GM23338 (cell line): ENCODE data around the gene IGF2BP2. TPM values are rescaled to one million over a fixed set of nuclear protein-coding genes. Genes with fewer than 3 reads are reported as not detected.
A peak's percentile ranks its signal among the peaks of the same experiment; 100 is the strongest.

Experiments
- ATAC-seq: fragments of 200-7000 bp; cut with Tn5 transposase; 3 replicates; pipeline ENCODE4 v1.9.1; 2020
- DNase-seq: peaks from one replicate; pipeline ENCODE4 v3.0.0-alpha.2; 2015; ENCODE audit warnings: low spot score
- H2AFZ ChIP-seq: fragments of 200-600 bp; sonication (generic); 2 replicates; pipeline ENCODE4 v1.8.0; 2016; ENCODE audit warnings: antibody characterized with exemption, mild to moderate bottlenecking, moderate library complexity
- H3F3A ChIP-seq: fragments of 200-600 bp; sonication (generic); replicated peaks from 2 replicates; pipeline ENCODE4 v1.8.0; 2017; ENCODE audit warnings: antibody characterized with exemption, mixed run types, low read depth
- H3K27ac ChIP-seq: fragments of 200-600 bp; sonication (generic); 2 replicates; pipeline ENCODE4 v1.6.1; 2016; ENCODE audit warnings: low read depth
- H3K27me3 ChIP-seq: fragments of 200-600 bp; sonication (generic); 2 replicates; pipeline ENCODE4 v1.8.0; 2016; ENCODE audit warnings: mild to moderate bottlenecking, mixed run types, moderate library complexity; ENCODE audit not compliant: insufficient read depth
- H3K36me3 ChIP-seq: fragments of 200-600 bp; sonication (generic); 2 replicates; pipeline ENCODE4 v1.8.0; 2016; ENCODE audit warnings: mild to moderate bottlenecking; ENCODE audit not compliant: insufficient read depth
- H3K4me1 ChIP-seq: fragments of 200-600 bp; sonication (generic); 2 replicates; pipeline ENCODE4 v1.8.0; 2016; ENCODE audit warnings: mild to moderate bottlenecking, moderate library complexity; ENCODE audit not compliant: insufficient read depth
- H3K4me2 ChIP-seq: fragments of 200-600 bp; sonication (generic); 2 replicates; pipeline ENCODE4 v1.7.1; 2017; ENCODE audit warnings: mixed run types
- H3K4me3 ChIP-seq: fragments of 200-600 bp; sonication (generic); 2 replicates; pipeline ENCODE4 v1.6.1; 2016; ENCODE audit warnings: mixed run types
- H3K79me2 ChIP-seq: fragments of 200-600 bp; sonication (generic); replicated peaks from 2 replicates; pipeline ENCODE4 v1.8.0; 2017; ENCODE audit warnings: mild to moderate bottlenecking; ENCODE audit not compliant: insufficient read depth
- H3K9me2 ChIP-seq: fragments of 200-600 bp; sonication (generic); 2 replicates; pipeline ENCODE4 v1.8.0; 2017; ENCODE audit not compliant: insufficient read depth
- H4K20me1 ChIP-seq: fragments of 200-600 bp; sonication (generic); replicated peaks from 2 replicates; pipeline ENCODE4 v1.8.0; 2017; ENCODE audit warnings: mild to moderate bottlenecking; ENCODE audit not compliant: insufficient read depth
- H3K27ac Mint-ChIP-seq: 2 replicates; pipeline ENCODE4 v1.8.0; 2020; ENCODE audit warnings: inconsistent platforms, mild to moderate bottlenecking, moderate library complexity, mixed read lengths
- H3K27me3 Mint-ChIP-seq: 3 replicates; pipeline ENCODE4 v1.8.0; 2022; ENCODE audit warnings: low read depth, mild to moderate bottlenecking, moderate library complexity, mixed read lengths, inconsistent platforms; ENCODE audit not compliant: insufficient read depth, poor library complexity
- H3K36me3 Mint-ChIP-seq: 3 replicates; pipeline ENCODE4 v1.8.0; 2021; ENCODE audit warnings: low read depth, mild to moderate bottlenecking, inconsistent platforms, moderate library complexity, mixed read lengths
- H3K4me1 Mint-ChIP-seq: 3 replicates; pipeline ENCODE4 v1.8.0; 2020; ENCODE audit warnings: mild to moderate bottlenecking, inconsistent platforms, mixed read lengths
- H3K4me3 Mint-ChIP-seq: 3 replicates; pipeline ENCODE4 v1.8.0; 2021; ENCODE audit warnings: moderate library complexity, mild to moderate bottlenecking, inconsistent platforms, mixed read lengths
- H3K9me3 Mint-ChIP-seq: 3 replicates; pipeline ENCODE4 v1.8.0; 2020; ENCODE audit warnings: moderate library complexity, mild to moderate bottlenecking, inconsistent platforms, mixed read lengths
- CREB1 ChIP-seq: fragments of 250-450 bp; sonication (Bioruptor Pico); IDR thresholded peaks from 2 replicates; pipeline ENCODE4 v1.5.0; 2020; ENCODE audit warnings: low read depth, mild to moderate bottlenecking, moderate library complexity
- CTCF ChIP-seq, 2 experiments: fragments of 200-600 bp in 1 of 2; sonication (generic) in 1 of 2; conservative IDR thresholded peaks; 2 replicates each; pipeline versions ENCODE4 v1.5.1 to v1.6.1; 2016 to 2017; ENCODE audit warnings: antibody characterized with exemption in 2 of 2, low read depth in 2 of 2, mild to moderate bottlenecking in 2 of 2, moderate library complexity in 1 of 2
- EZH2 ChIP-seq: fragments of 200-600 bp; sonication (generic); IDR thresholded peaks from one replicate; pipeline ENCODE4 v1.8.0; 2017; ENCODE audit warnings: antibody characterized with exemption, mild to moderate bottlenecking, low read depth; ENCODE audit not compliant: unreplicated experiment
- EZH2phosphoT487 ChIP-seq: fragments of 200-600 bp; sonication (generic); IDR thresholded peaks from one replicate; pipeline ENCODE4 v1.8.1; 2018; ENCODE audit warnings: antibody characterized with exemption; ENCODE audit not compliant: unreplicated experiment
- JUNB ChIP-seq: IDR thresholded peaks from one replicate; pipeline ENCODE4 v1.6.1; 2016; ENCODE audit warnings: antibody characterized with exemption; ENCODE audit not compliant: unreplicated experiment
- NANOG ChIP-seq: IDR thresholded peaks from 2 replicates; pipeline ENCODE4 v1.6.1; 2016; ENCODE audit warnings: antibody characterized with exemption, borderline replicate concordance
- POLR2AphosphoS5 ChIP-seq: IDR thresholded peaks from 2 replicates; pipeline ENCODE4 v1.6.1; 2016; ENCODE audit warnings: antibody characterized with exemption, low read depth
- REST ChIP-seq: IDR thresholded peaks from one replicate; pipeline ENCODE4 v1.6.1; 2018; ENCODE audit warnings: antibody characterized with exemption; ENCODE audit not compliant: unreplicated experiment
- STAT1 ChIP-seq: IDR thresholded peaks from one replicate; pipeline ENCODE4 v1.6.1; 2016; ENCODE audit warnings: antibody characterized with exemption; ENCODE audit not compliant: unreplicated experiment
- ZNF331 ChIP-seq: fragments of 250-450 bp; sonication (Bioruptor Pico); IDR thresholded peaks from 2 replicates; pipeline ENCODE4 v1.5.0; 2020; ENCODE audit warnings: low read depth, mild to moderate bottlenecking, moderate library complexity
- ZNF462 ChIP-seq: fragments of 250-450 bp; sonication (Bioruptor Pico); IDR thresholded peaks from 2 replicates; pipeline ENCODE4 v1.5.0; 2020; ENCODE audit warnings: mild to moderate bottlenecking, moderate library complexity
- polyA plus RNA-seq: library from polyadenylated mRNA; unstranded; fragments of >200 nt; fragmentation: Nextera tagmentation; extraction: Ambion mirVana; gene quantifications from 2 replicates; pipeline ENCODE4 v1.2.1, GENCODE V29; 2016
- total RNA-seq: library from RNA; depleted of rRNA; stranded (reverse); fragments of >200 nt; shearing (Covaris generic); gene quantifications from 2 replicates; pipeline ENCODE4 v1.2.3, GENCODE V29; 2014

IGF2BP2 gene
- total and polyA plus RNA-seq, 2 experiments from 2014 or later = 82.9 to 84.5 TPM

GRCh38 chr3:185874119-185874518, 49.3 kb upstream of the IGF2BP2 start:
- Mint-ChIP-seq H3K36me3 (no peaks in the 10 kb centered on the region), H3K27me3 (peaks cover 2% of the 10 kb centered on the region), H3K4me3 (no peak overlapping the region), H3K4me1 (peaks cover 15% of the 10 kb centered on the region), H3K9me3 (no peaks in the 10 kb centered on the region), H3K27ac (no peak overlapping the region)
- peak; percentile 51; the same call in 2 of the 3 replicates for ATAC-seq
- H3K4me1 ChIP-seq = 0 out of 2 replicates have a peak, but pooled peaks cover 9% of the 10 kb centered on the region
- no peaks in the 10 kb centered on the region for H3K79me2 ChIP-seq
- DNase-seq = peak; percentile 36
- no peaks in the 10 kb centered on the region for H3K36me3 ChIP-seq
- TF ChIP-seq POLR2AphosphoS5 = no peak
- TF ChIP-seq JUNB = no peak
- no peak for TF ChIP-seq EZH2
- TF ChIP-seq CREB1 (CRISPR knock-in tag) = no peak
- TF ChIP-seq CTCF (conservative IDR thresholded peaks at IDR 0.05; ENCODE audit: low read depth in 2 of 2) = no peak
- no peak for TF ChIP-seq ZNF462 (CRISPR knock-in tag)
- no peak for TF ChIP-seq ZNF331 (CRISPR knock-in tag)
- no peak for TF ChIP-seq REST
- TF ChIP-seq NANOG = no peak
- no peak for TF ChIP-seq EZH2phosphoT487
- no peak for TF ChIP-seq STAT1
- 0 out of 2 replicates have a peak, but pooled peaks cover 4% of the 10 kb centered on the region for H3F3A ChIP-seq
- H3K4me3 ChIP-seq = no peak overlapping the region
- H3K27me3 ChIP-seq = no peaks in the 10 kb centered on the region
- peak overlapping the region; percentile 24 for H2AFZ ChIP-seq
- H4K20me1 ChIP-seq = no peaks in the 10 kb centered on the region
- H3K27ac ChIP-seq = peak overlapping the region; percentile 20; the same call in 1 of the 2 replicates
- no peaks in the 10 kb centered on the region for H3K9me2 ChIP-seq
- no peak overlapping the region; the same call in 1 of the 2 replicates for H3K4me2 ChIP-seq
